ENCODE data around the gene LAMC3.

LAMC3 gene

GRCh38 chr9:131076347-131077195 is 67.6 kb downstream of the LAMC3 start:
- DNase-seq (ENCODE audit: low spot score): no peak

- no peak for DNase-seq (ENCODE audit: low spot score)
These were observed 69.7 kb downstream of the LAMC3 start for GRCh38 chr9:131078427-131079366.

- DNase-seq (ENCODE audit: low spot score): no peak
These were observed 71.6 kb downstream of the LAMC3 start for GRCh38 chr9:131080589-131080988.

GRCh38 chr9:131081868-131082267 is 72.9 kb downstream of the LAMC3 start:
- no peak for DNase-seq (ENCODE audit: low spot score)

GRCh38 chr9:131082774-131083512 is 74.0 kb downstream of the LAMC3 start:
- DNase-seq (ENCODE audit: low spot score): no peak

GRCh38 chr9:131084661-131085369 is 75.8 kb downstream of the LAMC3 start:
- no peak for DNase-seq (ENCODE audit: low spot score)

GRCh38 chr9:131085370-131086122 is 76.6 kb downstream of the LAMC3 start:
- DNase-seq (ENCODE audit: low spot score): no peak

GRCh38 chr9:131087354-131087893 is 78.5 kb downstream of the LAMC3 start:
- DNase-seq (ENCODE audit: low spot score): no peak

GRCh38 chr9:131090025-131090787 is 81.2 kb downstream of the LAMC3 start:
- DNase-seq (ENCODE audit: low spot score): no peak

- DNase-seq (ENCODE audit: low spot score): no peak
These were observed 82.5 kb downstream of the LAMC3 start for GRCh38 chr9:131091352-131091992.

- DNase-seq (ENCODE audit: low spot score): no peak
These were observed 83.1 kb downstream of the LAMC3 start for GRCh38 chr9:131092030-131092429.

GRCh38 chr9:131092548-131093440 is 83.8 kb downstream of the LAMC3 start:
- no peak for DNase-seq (ENCODE audit: low spot score)

GRCh38 chr9:131094015-131094414 is 85.0 kb downstream of the LAMC3 start:
- no peak for DNase-seq (ENCODE audit: low spot score)

- peak; percentile 43 for DNase-seq (ENCODE audit: low spot score)
These were observed 85.6 kb downstream of the LAMC3 start for GRCh38 chr9:131094622-131095021.

- DNase-seq (ENCODE audit: low spot score): no peak
These were observed 86.8 kb downstream of the LAMC3 start for GRCh38 chr9:131095666-131096268.

- DNase-seq (ENCODE audit: low spot score): peak; percentile 74
These were observed 87.5 kb downstream of the LAMC3 start, which contains the start of gene AIF1L for GRCh38 chr9:131096269-131097125. TSS of gene AIF1L (plus strand) at chr9:131096531. CDS start at chr9:131096630, 99 bp downstream.
